ENCODE measurements around the gene CCDC187.

The CCDC187 gene

DNA sequence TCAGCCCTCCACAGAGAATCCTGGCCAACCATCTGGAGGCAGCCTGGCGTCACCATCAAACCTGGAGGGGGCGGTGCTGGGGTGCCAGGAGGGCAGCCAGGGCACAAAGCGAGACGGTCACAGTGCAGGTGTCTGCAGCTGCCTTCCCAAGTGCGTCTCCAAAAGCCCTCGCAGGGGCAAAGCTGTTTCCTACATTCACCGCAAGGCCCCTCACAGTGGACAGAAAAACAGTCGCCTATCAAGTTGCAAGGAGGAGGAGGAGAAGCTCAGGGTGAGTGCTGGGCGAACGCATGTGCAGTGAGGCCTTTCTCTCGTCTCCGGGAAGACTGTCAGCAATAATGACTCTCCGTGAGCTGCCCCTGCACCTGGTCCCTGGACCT, 81.0 kb downstream of the CCDC187 start:
- no peak for DNase-seq

DNA sequence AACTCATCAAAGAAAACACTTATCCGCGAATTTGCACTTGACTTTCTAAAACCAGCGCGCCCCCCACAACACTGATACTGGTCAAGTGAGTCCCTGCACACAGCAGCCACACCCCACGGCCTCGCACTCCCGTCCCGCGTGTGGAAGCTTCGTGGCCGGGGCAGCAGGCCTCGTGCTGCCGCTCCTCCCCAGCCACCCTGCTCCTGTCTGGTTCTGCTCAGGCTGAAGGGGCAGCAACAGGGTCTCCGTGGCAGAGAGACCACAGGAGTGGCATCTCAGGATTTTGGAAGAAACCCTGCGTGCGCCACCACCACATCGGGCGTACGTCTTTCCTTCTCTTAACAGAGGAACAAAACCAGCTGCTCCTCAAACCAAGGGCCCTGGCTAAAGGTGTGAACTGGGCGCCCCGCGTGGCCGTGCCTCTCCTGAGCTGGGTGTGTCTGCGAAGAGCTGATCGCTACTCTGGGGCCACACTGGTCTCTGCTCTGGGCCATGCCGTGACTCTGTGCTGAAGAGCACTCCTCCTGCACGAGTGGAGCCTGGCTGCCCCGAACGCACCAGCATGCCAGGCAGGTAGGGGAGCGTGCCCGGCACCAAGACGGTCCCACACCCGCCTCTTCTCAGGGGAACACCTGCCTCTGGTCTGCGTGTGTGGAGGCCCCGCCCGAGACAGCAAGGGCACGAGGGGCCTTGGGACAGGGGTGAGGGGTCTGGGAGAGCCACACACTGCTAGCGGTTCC, 81.6 kb downstream of the CCDC187 start:
- DNase-seq: no peak

GRCh38 chr9:136220017-136220729, 83.7 kb downstream of the CCDC187 start:
- peak in 1 of 2 donors; percentile 35 for DNase-seq

- no peak for DNase-seq
Measured at GRCh38 chr9:136219276-136219675, 84.6 kb downstream of the CCDC187 start.

DNA sequence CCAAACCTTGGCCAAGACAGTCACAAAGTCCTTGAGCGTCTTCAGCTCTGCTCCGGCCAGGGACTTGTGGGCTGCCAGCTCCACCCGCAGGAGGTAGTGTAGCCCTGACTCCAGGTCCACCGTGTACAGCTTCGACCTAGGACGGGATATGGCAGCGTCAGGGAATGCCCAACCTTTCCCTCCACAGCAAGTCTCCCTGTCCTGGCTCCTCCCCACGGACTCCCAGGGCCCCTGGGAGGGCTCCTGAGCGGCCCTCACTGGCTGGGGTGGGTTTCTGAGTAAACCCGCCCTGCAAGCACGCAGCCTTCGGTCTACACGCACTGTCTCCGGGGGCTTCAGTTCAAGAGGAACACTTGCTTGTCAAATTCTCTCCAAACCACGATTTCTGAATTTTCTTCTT, 85.2 kb downstream of the CCDC187 start:
- DNase-seq: no peak

- DNase-seq: no peak
Measured at GRCh38 chr9:136218271-136218670, 85.6 kb downstream of the CCDC187 start.

- no peak for DNase-seq
Measured at GRCh38 chr9:136216541-136217244, 87.2 kb downstream of the CCDC187 start.

DNA sequence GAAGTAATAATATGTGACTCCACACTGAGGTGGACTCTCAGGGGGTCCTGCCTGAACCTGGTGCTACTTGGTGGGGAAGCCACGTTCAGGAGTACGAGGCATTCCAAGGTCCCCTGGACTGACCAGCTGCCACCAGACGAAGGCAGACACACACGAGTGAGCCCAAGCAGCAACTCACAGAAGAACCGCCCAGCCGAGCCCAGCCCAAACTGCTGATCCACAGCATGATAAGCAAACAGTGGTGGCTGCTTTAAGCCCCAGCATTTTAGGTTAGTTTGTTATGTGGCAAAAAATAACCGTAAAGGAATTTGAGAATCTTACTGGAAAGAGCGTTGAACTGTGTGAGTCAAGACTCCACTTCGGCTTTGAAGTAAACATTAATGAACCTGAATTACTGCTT, 90.2 kb downstream of the CCDC187 start:
- no peak for DNase-seq

GRCh38 chr9:136212345-136212950, 91.4 kb downstream of the CCDC187 start:
- DNase-seq: no peak

DNA sequence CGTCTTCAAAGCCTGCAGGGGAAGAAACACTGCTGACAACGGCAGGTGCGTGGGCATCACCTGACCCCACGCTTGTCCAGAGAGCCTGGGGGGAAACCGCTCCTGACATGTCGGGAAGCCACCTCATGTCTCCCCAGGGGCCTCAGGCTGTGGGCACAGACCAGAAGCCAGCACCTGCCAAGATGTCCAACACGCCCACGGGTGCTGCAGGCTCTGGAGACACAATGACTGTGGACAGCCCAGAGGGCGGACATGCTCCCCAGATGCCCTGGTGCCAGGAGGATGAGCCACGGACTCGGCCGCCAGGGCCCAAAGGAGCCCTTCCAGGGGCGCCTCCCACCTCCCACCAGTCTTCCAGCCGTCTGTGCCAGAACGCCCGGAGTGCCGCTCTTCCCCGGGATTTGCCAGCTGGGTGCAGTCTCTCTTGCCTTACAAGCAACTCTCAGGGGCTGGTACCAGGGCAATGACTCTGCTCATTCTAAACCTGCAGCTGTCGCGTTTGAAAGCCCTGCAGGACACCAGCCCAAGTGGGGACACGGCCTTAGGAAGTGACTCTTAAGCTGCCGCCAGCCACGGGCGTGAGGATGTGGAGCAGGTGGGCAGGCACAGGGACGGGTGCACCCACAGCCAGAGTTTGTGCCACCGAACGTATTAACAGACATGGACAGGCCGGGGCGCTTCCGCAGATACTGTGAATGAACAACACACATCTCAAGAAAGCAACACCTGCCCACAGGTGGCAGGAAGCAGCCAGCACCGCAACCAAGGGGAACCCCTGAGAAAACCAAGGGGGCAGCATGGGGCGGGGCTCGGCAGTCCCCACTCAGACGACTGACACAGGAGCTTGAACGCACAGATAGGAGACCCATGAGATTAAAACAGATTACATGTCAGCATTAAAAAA, 92.2 kb downstream of the CCDC187 start:
- no peak for DNase-seq

- no peak for DNase-seq
Measured at GRCh38 chr9:136211006-136211405, 92.9 kb downstream of the CCDC187 start.

DNA sequence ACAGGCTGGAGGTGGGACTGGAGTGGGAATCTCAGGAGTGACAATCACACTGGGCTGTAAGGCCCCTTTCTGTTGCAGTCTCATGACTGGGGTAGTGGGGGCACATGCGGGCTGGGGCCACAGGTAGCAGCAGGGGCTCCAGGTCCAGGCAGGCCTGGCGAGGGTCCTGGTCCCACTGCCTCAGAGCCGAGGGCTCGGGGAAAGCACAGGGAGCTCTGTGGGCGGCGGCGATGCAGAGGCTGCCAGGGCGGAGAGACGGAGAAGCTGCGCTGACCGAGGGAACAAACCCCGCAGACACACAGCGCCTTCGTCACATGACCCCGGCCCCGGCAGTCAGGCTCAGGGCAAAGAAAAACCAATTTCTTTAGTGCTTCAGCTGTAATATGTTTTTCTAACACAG, 93.6 kb downstream of the CCDC187 start:
- no peak for DNase-seq

DNA sequence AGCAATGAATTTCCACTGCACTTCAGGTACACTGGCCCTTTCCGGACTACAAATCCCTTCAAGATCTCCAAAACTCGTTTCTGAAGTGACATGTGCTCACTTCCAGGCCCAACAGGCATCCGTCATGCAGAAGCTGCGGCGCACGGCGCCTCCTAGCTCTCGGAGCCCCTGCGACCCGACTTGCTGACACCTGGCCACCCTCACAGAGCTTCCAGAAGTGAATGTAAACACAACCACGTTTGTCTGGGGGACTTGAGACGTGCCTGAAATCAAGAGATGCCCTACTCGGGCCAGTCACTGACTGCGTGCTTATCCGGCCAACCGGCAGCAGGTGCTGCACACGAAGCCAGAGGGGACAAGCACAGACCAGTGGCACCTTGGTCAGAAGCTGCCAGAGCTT, 94.1 kb downstream of the CCDC187 start:
- no peak for DNase-seq

- DNase-seq: no peak
Measured at GRCh38 chr9:136209232-136209631, 94.7 kb downstream of the CCDC187 start.

DNA sequence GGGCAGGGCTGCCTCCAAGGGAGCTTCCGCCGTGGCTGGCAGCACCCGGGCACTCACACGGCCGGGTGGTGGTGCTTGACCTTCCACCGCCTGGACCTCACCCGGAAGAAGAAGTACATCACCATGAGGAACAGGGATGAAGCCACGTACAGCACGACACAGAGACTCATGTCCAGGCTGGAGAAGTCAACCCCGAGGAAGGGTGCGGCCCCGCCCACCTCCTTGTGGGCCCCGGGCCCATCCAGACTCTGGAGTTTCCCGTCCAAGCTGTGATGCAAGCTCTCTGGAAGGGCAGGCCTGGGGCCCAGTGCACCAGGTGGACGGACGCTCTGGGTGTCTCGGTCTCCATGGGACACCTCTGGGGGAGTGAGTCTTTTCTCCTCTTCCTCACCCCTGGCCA, 95.2 kb downstream of the CCDC187 start:
- DNase-seq: no peak

DNA sequence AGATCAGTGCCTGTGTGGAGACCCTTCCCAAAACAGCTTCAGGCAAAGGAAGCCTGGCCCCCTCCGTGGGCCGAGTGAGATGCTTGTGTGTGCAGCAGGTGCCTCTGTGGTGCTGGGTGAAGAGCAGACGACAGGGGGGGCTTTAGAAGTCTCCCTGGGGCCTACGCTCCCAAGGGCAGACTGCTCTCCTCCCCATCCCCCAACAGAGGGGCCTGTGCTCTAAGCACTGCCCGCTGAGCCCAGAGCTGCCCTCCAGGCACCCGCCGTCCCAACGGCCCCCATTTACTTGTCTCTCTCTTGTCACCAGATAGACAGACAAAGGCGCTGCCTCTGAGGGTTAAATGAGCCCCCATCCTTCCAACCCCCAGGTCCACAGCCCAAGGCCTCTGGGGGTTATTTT, 96.3 kb downstream of the CCDC187 start:
- no peak for DNase-seq

DNA sequence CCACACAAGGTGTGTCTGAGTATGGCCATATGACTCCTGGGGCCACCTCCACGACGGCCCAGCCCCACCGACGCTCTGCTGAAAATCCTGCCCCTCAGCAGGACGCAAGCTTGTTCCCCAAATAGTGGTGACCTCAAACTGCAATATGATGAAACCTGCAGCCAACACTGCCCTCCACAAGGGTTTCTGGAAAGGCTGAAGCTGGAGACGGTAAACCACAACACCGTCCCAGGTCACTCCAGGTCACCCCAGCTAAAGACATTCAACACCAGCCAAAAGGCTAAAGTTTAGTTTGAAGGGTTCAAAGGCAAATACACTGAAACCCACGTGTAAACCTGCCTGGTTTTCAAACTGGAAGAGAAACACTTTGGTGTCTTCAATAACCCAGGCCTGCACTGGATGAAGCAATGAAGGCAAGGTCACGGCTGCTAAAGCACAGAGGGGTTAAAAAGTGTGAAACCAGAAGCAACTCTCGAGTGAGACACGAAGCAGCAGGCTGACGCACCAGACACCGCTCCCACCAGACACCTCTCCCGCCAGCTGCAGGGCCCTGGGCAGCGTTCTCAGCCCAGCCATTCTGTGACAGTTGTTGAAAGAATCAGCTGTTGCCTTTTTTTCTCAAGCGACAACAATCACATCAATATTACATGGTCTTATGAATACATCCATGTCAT, 97.2 kb downstream of the CCDC187 start:
- no peak for DNase-seq

DNA sequence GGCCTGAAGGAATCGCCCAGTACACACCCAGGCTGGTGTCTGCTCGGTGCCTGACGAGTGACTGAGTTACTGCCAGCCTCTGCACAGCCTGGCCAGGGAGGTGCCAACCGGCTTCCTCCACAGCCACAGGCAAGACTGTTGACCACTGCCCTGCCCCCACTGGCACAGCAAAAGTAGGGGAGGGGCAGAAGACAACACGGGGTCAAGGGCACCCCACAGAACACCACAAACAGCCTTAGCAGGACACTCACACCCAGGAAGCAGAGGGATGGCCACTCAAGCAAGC, 98.2 kb downstream of the CCDC187 start:
- DNase-seq: no peak

- no peak for DNase-seq
Measured at GRCh38 chr9:136204838-136205706, 98.8 kb downstream of the CCDC187 start, which contains the start of gene LHX3. LHX3 (minus strand) TSS chr9:136205128; CDS start chr9:136205012, 116 bp downstream.

DNA sequence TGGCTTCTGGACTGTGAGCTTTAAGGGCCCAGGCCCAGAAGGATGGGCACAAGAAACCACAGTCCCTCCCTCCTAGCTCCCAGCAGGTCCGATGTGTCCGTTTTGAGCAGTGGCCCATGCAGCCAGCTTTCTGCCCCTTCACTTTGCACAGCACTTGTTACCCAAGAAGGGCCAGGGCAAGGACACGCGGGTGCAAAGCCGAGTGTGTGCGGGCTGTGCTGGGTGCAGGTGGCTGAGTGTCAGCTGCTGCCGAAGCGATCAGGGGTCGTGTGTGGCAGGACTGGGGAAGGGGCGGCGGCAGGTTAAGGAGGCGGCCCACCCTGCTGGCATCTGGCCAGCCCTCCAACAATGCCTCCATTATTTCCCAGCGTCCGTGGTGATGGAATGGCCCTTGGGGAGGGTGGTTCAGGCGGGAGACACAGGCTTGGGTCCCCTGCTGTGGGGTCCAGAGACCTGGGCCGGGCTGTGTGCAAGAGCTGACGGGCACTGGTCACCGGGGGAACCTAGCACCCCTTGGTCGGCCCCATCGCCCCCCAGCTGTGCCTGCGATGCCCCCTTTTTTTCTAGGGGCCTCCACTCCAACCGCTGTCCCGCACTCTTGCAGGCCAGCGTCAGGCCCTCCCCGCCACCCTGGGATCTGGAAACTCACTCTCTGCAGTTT, 99.6 kb downstream of the CCDC187 start:
- DNase-seq: no peak
